ENCODE data around the gene FBXL16.

- TF ChIP-seq TAF1 (IDR thresholded peaks at IDR 0.05; ENCODE audit: borderline replicate concordance, low read depth, low read length) (no peak), CTCF (IDR thresholded peaks at IDR 0.05) (peak; percentile 77), FOXM1 (IDR thresholded peaks at IDR 0.05; ENCODE audit: low read depth) (no peak), YY1 (IDR thresholded peaks at IDR 0.05; ENCODE audit: low read depth) (no peak), NRF1 (IDR thresholded peaks at IDR 0.05; ENCODE audit: low read depth, low read length) (no peak)
Measured at GRCh38 chr16:711548-712320, 6.1 kb upstream of the FBXL16 start.
